ENCODE measurements around the gene EXOC6. TPM values are rescaled to one million over a fixed set of nuclear protein-coding genes. Genes with fewer than 3 reads are reported as not detected.

EXOC6 gene
- total and polyA plus RNA-seq, 10 of the 15 experiments (the other 5 are each of a cell fraction or from before 2014, with no cell fraction given): 7.6 to 53.8 (median 13.3) TPM

DNA sequence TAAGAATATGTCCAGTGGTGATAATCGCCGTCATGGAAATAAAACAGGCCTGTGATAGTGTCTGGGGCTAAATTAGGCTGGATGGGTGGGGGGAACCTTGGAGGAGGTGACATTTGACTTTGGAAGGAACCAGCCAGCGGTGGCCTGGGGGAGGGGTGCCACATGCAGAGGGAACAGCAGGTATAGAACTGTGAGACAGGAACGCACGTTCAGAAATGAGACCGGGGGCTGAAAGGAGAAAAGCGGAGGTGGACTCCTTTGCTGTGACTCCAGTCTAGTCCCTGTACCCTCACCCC lies 222.8 kb downstream of the EXOC6 start:
- ChIA-PET POLR2A (no interaction called here), SMC1A (ENCODE audit: uncharacterized antibody, unreplicated experiment) (interaction anchor here (0.6 kb wide), 1 partner anchor 31 kb away, joined by 3 read pairs; no protein-coding TSS in a partner anchor), RAD21 (ENCODE audit: unreplicated experiment) (no interaction called here), CTCF (no interaction called here)
- Histone ChIP-seq H3K9ac (ENCODE audit: control insufficient read depth, insufficient read depth, low read length) (no peak overlapping the region), H3K4me2 (ENCODE audit: control insufficient read depth, insufficient read depth) (no peak overlapping the region), H2AFZ (ENCODE audit: control insufficient read depth, low read depth, low read length) (no peak overlapping the region), H3K9me3 (replicated peaks; ENCODE audit: control insufficient read depth, insufficient read depth, low read length) (no peaks in the 10 kb centered on the region), H3K36me3 (ENCODE audit: control insufficient read depth in 2 of 2, insufficient read depth in 2 of 2, low read length in 1 of 2) (no peaks in the 10 kb centered on the region), H3K27me3 (replicated peaks in 1 of 2; ENCODE audit: control insufficient read depth in 2 of 2, insufficient read depth in 2 of 2, low read length in 1 of 2) (peaks cover 34 to 47% of the 10 kb centered on the region in 2 experiments), H3K4me1 (ENCODE audit: control insufficient read depth, insufficient read depth, low read length) (peaks cover 18% of the 10 kb centered on the region), H3K4me3 (no peak overlapping the region), H3K79me2 (ENCODE audit: control insufficient read depth, insufficient read depth, low read length) (no peaks in the 10 kb centered on the region), H3K27ac (ENCODE audit: control insufficient read depth, insufficient read depth) (no peak overlapping the region), H4K20me1 (ENCODE audit: control insufficient read depth, insufficient read depth) (no peaks in the 10 kb centered on the region; the same call in 1 of the 2 replicates)
- no peak for FAIRE-seq
- 68% methylated on average over 7 of the region's 7 CpGs for WGBS (ENCODE audit: insufficient coverage, insufficient replicate concordance, low lambda C conversion rate, missing lambda C conversion rate)
- ATAC-seq: no peak
- no TSS peak for BruUV-seq (replicated peaks)
- in situ Hi-C loops (cut with MboI): no loop called here
- intact Hi-C loops (cut with micrococcal nuclease; ENCODE audit: unreplicated experiment): loop anchor here (10.0 kb wide), 2 partner anchors 186 to 434 kb away; no protein-coding TSS in a partner anchor
- no peak for DNase-seq (ENCODE audit: low read depth, low spot score)
- TF ChIP-seq SUPT20H (IDR thresholded peaks at IDR 0.05; ENCODE audit: borderline replicate concordance, control insufficient read depth, low read depth, low read length) (no peak), RFX5 (IDR thresholded peaks at IDR 0.05; ENCODE audit: low read depth, low read length) (no peak), IRF4 (IDR thresholded peaks at IDR 0.05; ENCODE audit: low read depth, low read length) (no peak), BRCA1 (IDR thresholded peaks at IDR 0.05; ENCODE audit: low read depth, low read length) (no peak), DPF2 (IDR thresholded peaks at IDR 0.05) (no peak), NFIC (IDR thresholded peaks at IDR 0.05; ENCODE audit: low read depth, low read length) (no peak), PML (IDR thresholded peaks at IDR 0.05; ENCODE audit: low read length) (no peak)
- TF ChIP-seq, protein P1, sequence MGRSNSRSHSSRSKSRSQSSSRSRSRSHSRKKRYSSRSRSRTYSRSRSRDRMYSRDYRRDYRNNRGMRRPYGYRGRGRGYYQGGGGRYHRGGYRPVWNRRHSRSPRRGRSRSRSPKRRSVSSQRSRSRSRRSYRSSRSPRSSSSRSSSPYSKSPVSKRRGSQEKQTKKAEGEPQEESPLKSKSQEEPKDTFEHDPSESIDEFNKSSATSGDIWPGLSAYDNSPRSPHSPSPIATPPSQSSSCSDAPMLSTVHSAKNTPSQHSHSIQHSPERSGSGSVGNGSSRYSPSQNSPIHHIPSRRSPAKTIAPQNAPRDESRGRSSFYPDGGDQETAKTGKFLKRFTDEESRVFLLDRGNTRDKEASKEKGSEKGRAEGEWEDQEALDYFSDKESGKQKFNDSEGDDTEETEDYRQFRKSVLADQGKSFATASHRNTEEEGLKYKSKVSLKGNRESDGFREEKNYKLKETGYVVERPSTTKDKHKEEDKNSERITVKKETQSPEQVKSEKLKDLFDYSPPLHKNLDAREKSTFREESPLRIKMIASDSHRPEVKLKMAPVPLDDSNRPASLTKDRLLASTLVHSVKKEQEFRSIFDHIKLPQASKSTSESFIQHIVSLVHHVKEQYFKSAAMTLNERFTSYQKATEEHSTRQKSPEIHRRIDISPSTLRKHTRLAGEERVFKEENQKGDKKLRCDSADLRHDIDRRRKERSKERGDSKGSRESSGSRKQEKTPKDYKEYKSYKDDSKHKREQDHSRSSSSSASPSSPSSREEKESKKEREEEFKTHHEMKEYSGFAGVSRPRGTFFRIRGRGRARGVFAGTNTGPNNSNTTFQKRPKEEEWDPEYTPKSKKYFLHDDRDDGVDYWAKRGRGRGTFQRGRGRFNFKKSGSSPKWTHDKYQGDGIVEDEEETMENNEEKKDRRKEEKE (IDR thresholded peaks at IDR 0.05): no peak
- TF ChIP-seq, protein P2, sequence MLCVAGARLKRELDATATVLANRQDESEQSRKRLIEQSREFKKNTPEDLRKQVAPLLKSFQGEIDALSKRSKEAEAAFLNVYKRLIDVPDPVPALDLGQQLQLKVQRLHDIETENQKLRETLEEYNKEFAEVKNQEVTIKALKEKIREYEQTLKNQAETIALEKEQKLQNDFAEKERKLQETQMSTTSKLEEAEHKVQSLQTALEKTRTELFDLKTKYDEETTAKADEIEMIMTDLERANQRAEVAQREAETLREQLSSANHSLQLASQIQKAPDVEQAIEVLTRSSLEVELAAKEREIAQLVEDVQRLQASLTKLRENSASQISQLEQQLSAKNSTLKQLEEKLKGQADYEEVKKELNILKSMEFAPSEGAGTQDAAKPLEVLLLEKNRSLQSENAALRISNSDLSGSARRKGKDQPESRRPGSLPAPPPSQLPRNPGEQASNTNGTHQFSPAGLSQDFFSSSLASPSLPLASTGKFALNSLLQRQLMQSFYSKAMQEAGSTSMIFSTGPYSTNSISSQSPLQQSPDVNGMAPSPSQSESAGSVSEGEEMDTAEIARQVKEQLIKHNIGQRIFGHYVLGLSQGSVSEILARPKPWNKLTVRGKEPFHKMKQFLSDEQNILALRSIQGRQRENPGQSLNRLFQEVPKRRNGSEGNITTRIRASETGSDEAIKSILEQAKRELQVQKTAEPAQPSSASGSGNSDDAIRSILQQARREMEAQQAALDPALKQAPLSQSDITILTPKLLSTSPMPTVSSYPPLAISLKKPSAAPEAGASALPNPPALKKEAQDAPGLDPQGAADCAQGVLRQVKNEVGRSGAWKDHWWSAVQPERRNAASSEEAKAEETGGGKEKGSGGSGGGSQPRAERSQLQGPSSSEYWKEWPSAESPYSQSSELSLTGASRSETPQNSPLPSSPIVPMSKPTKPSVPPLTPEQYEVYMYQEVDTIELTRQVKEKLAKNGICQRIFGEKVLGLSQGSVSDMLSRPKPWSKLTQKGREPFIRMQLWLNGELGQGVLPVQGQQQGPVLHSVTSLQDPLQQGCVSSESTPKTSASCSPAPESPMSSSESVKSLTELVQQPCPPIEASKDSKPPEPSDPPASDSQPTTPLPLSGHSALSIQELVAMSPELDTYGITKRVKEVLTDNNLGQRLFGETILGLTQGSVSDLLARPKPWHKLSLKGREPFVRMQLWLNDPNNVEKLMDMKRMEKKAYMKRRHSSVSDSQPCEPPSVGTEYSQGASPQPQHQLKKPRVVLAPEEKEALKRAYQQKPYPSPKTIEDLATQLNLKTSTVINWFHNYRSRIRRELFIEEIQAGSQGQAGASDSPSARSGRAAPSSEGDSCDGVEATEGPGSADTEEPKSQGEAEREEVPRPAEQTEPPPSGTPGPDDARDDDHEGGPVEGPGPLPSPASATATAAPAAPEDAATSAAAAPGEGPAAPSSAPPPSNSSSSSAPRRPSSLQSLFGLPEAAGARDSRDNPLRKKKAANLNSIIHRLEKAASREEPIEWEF (IDR thresholded peaks at IDR 0.05; ENCODE audit: insufficient replicate concordance, low read depth, low read length): no peak
- TF ChIP-seq, protein P3, sequence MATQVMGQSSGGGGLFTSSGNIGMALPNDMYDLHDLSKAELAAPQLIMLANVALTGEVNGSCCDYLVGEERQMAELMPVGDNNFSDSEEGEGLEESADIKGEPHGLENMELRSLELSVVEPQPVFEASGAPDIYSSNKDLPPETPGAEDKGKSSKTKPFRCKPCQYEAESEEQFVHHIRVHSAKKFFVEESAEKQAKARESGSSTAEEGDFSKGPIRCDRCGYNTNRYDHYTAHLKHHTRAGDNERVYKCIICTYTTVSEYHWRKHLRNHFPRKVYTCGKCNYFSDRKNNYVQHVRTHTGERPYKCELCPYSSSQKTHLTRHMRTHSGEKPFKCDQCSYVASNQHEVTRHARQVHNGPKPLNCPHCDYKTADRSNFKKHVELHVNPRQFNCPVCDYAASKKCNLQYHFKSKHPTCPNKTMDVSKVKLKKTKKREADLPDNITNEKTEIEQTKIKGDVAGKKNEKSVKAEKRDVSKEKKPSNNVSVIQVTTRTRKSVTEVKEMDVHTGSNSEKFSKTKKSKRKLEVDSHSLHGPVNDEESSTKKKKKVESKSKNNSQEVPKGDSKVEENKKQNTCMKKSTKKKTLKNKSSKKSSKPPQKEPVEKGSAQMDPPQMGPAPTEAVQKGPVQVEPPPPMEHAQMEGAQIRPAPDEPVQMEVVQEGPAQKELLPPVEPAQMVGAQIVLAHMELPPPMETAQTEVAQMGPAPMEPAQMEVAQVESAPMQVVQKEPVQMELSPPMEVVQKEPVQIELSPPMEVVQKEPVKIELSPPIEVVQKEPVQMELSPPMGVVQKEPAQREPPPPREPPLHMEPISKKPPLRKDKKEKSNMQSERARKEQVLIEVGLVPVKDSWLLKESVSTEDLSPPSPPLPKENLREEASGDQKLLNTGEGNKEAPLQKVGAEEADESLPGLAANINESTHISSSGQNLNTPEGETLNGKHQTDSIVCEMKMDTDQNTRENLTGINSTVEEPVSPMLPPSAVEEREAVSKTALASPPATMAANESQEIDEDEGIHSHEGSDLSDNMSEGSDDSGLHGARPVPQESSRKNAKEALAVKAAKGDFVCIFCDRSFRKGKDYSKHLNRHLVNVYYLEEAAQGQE (IDR thresholded peaks at IDR 0.05; ENCODE audit: low read depth, low read length): no peak
- TF ChIP-seq, protein P4, sequence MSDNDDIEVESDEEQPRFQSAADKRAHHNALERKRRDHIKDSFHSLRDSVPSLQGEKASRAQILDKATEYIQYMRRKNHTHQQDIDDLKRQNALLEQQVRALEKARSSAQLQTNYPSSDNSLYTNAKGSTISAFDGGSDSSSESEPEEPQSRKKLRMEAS (IDR thresholded peaks at IDR 0.05; ENCODE audit: low read depth, low read length): no peak
